CD4-positive, alpha-beta T cell treated with Interleukin-15 for 1 hour (primary cell): ENCODE measurements around the gene PAK1.
"Not testable (repeated sequence)": the region's sequence is repeated elsewhere in the genome, so short reads cannot be mapped to it uniquely, and the experiment has no call there.

Experiments
- DNase-seq: peaks from one replicate; pipeline ENCODE4 v3.0.0-alpha.2; 2020

The PAK1 gene

GRCh38 chr11:77473801-77474683 lies at the start of gene PAK1:
TSS of gene PAK1 (minus strand) at chr11:77474094. CDS start at chr11:77392520, 81,574 bp downstream.
- peak; percentile 97 for DNase-seq

GRCh38 chr11:77522215-77522614 lies 48.3 kb upstream of the PAK1 start:
- no peak for DNase-seq

- DNase-seq: no peak
Measured at GRCh38 chr11:77519847-77520246, 46.0 kb upstream of the PAK1 start.

- DNase-seq: no peak
Measured at GRCh38 chr11:77518471-77518870, 44.6 kb upstream of the PAK1 start.

GRCh38 chr11:77517753-77518152 lies 43.9 kb upstream of the PAK1 start:
- DNase-seq: no peak

- no peak for DNase-seq
Measured at GRCh38 chr11:77517226-77517625, 43.3 kb upstream of the PAK1 start.

- no peak for DNase-seq
Measured at GRCh38 chr11:77515483-77515882, 41.6 kb upstream of the PAK1 start.

- no peak for DNase-seq
Measured at GRCh38 chr11:77515063-77515462, 41.2 kb upstream of the PAK1 start.

- DNase-seq: peak; percentile 26
Measured at GRCh38 chr11:77512092-77512491, 38.2 kb upstream of the PAK1 start.

- no peak for DNase-seq
Measured at GRCh38 chr11:77510851-77511250, 37.0 kb upstream of the PAK1 start.

GRCh38 chr11:77510095-77510494 lies 36.2 kb upstream of the PAK1 start:
- no peak for DNase-seq

GRCh38 chr11:77508019-77508418 lies 34.1 kb upstream of the PAK1 start:
- no peak for DNase-seq

GRCh38 chr11:77506857-77507256 lies 33.0 kb upstream of the PAK1 start:
- no peak for DNase-seq

GRCh38 chr11:77505956-77506355 lies 32.1 kb upstream of the PAK1 start:
- no peak for DNase-seq

GRCh38 chr11:77503006-77503405 lies 29.1 kb upstream of the PAK1 start:
- no peak for DNase-seq

- DNase-seq: no peak
Measured at GRCh38 chr11:77502346-77502905, 28.5 kb upstream of the PAK1 start.

- DNase-seq: no peak
Measured at GRCh38 chr11:77501758-77502157, 27.9 kb upstream of the PAK1 start.

GRCh38 chr11:77497368-77497767 lies 23.5 kb upstream of the PAK1 start:
- no peak for DNase-seq

GRCh38 chr11:77495526-77495925 lies 21.6 kb upstream of the PAK1 start:
- DNase-seq: no peak

GRCh38 chr11:77490035-77490434 lies 16.1 kb upstream of the PAK1 start:
- DNase-seq: not testable (repeated sequence)

GRCh38 chr11:77487790-77488189 lies 13.9 kb upstream of the PAK1 start:
- DNase-seq: no peak

- DNase-seq: no peak
Measured at GRCh38 chr11:77479746-77480352, 6.0 kb upstream of the PAK1 start.

GRCh38 chr11:77475206-77475605 lies 1.3 kb upstream of the PAK1 start:
- no peak for DNase-seq

GRCh38 chr11:77474684-77475060 lies 778 bp upstream of the PAK1 start:
- no peak for DNase-seq
